Ovary (tissue), 3 donors: Measurements from ENCODE around the gene NTNG2.

Source experiments
- CTCF ChIP-seq, 3 donors: fragments of 450-650 bp in 2 of 3; fragments of 200-600 bp in 1 of 3; IDR thresholded peaks; one replicate each; pipeline versions ENCODE4 v1.5.1 to v1.8.0; 2016 to 2022; ENCODE audit warnings: antibody characterized with exemption in 3 of 3, mild to moderate bottlenecking in 1 of 3
- EP300 ChIP-seq: sonication (generic); formaldehyde crosslinking; IDR thresholded peaks from one replicate; pipeline ENCODE4 v1.6.1; 2017; ENCODE audit warnings: antibody characterized with exemption
- POLR2A ChIP-seq: fragments of 450-650 bp; IDR thresholded peaks from one replicate; pipeline ENCODE4 v1.6.1; 2017; ENCODE audit warnings: antibody characterized with exemption, mild to moderate bottlenecking, moderate library complexity
- donor health status: DM: no; HTN: no; CAD: no.

DNA sequence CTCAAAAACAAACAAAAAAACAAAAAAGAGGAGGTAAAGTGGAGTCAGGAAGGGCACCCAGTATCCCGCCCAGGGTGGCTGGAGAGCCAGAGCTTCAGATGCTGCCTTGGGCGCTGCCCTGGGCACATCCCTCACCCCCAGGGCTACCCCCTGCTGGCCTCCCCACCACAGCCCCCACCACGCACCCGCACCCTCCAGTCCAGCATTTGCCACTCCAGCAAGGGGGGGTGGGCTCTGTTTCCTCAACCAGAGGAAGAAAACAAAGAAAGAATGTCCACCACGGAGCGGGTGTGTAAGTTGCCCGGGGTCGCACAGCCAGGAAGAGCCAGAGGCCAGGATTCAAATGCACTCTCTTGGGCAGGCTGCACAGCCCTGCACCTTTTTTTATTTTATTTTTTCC, 86.1 kb downstream of the NTNG2 start:
- TF ChIP-seq POLR2A (no peak), CTCF (IDR thresholded peaks at IDR 0.05) (no peak), EP300 (no peak)
